K562 (cell line): ENCODE measurements around the gene FBN1. TPM values are rescaled to one million over a fixed set of nuclear protein-coding genes. Genes with fewer than 3 reads are reported as not detected.

Experiments
- ATAC-seq: fragments of 200-7000 bp; cut with Tn5 transposase; 3 replicates; pipeline ENCODE4 v1.9.1; 2020; ENCODE audit warnings: moderate library complexity
- BruUV-seq: library from RNA; stranded (reverse); fragments of 400-500 nt; replicated peaks from 2 replicates; lab custom pipeline; 2021; lab: Mats Ljungman, UMichigan
- CTCF ChIA-PET: fragments of 300-600 bp; formaldehyde crosslinking; extraction: SDS; loops from one replicate; lab custom pipeline; 2021; ENCODE audit warnings: low intra/inter-chr PET ratio; lab: Yijun Ruan, JAX
- POLR2A ChIA-PET: fragments of 300-600, 350-650 bp; sonication (Branson Sonifier 250); formaldehyde crosslinking; extraction: SDS; loops from one replicate; lab custom pipeline; 2021; ENCODE audit warnings: antibody characterized with exemption, inconsistent platforms; lab: Yijun Ruan, JAX
- DNase-seq, 4 experiments: peaks; one replicate each; pipeline versions ENCODE4 v3.0.0 to v3.0.0-alpha.2; 2011 to 2018; ENCODE audit warnings: low spot score in 3 of 4, mixed read lengths in 3 of 4; ENCODE audit errors: extremely low read depth in 1 of 4
- FAIRE-seq: peaks from 2 replicates; lab custom pipeline; 2011; peaks lifted over from hg19 to GRCh38; lab: Jason Lieb, UNC
- H2AFZ ChIP-seq: 2 replicates; pipeline ENCODE4 v1.6.0; 2011; ENCODE audit warnings: low read depth, low read length, control low read depth, inconsistent platforms
- H3K27ac ChIP-seq: fragments of 200-600 bp; 3 replicates; pipeline ENCODE4 v1.8.0; 2011; ENCODE audit warnings: low read depth, mild to moderate bottlenecking, control low read depth, inconsistent platforms, low read length, moderate library complexity, mixed read lengths; ENCODE audit errors: extremely low read depth
- H3K27me3 ChIP-seq, 2 experiments: fragments of 300-600 bp in 1 of 2; 2 replicates in 1 of 2; 3 replicates in 1 of 2; pipeline versions ENCODE4 v1.6.0 to v1.8.0; 2011; ENCODE audit warnings: inconsistent platforms in 2 of 2, low read length in 2 of 2, mild to moderate bottlenecking in 1 of 2, mixed read lengths in 1 of 2, moderate library complexity in 1 of 2; ENCODE audit not compliant: control insufficient read depth in 2 of 2, insufficient read depth in 2 of 2
- H3K36me3 ChIP-seq: fragments of 300-600 bp; 3 replicates; pipeline ENCODE4 v1.8.0; 2011; ENCODE audit warnings: mild to moderate bottlenecking, low read length, inconsistent platforms; ENCODE audit not compliant: control insufficient read depth, insufficient read depth
- H3K4me1 ChIP-seq, 2 experiments: fragments of 200-600 bp in 1 of 2; replicated peaks in 1 of 2; 2 replicates in 1 of 2; 3 replicates in 1 of 2; pipeline versions ENCODE4 v1.5.1 to v1.8.0; 2011; ENCODE audit warnings: inconsistent platforms in 2 of 2, low read length in 2 of 2, mild to moderate bottlenecking in 1 of 2, mixed read lengths in 1 of 2, moderate library complexity in 1 of 2; ENCODE audit not compliant: control insufficient read depth in 2 of 2, insufficient read depth in 2 of 2
- H3K4me2 ChIP-seq: 2 replicates; pipeline ENCODE4 v1.6.1; 2011; ENCODE audit warnings: low read length, control low read depth, inconsistent platforms, mixed read lengths; ENCODE audit not compliant: insufficient read depth
- H3K4me3 ChIP-seq: fragments of 200-600 bp; sonication (generic), shearing (Covaris generic); 2 replicates; pipeline ENCODE4 v1.5.1; 2016; ENCODE audit warnings: control low read depth, inconsistent platforms
- H3K79me2 ChIP-seq: fragments of 200-600 bp; 3 replicates; pipeline ENCODE4 v1.8.0; 2011; ENCODE audit warnings: low read length, inconsistent platforms; ENCODE audit not compliant: control insufficient read depth, insufficient read depth
- H3K9ac ChIP-seq, 2 experiments: 2 replicates each; pipeline versions ENCODE4 v1.6.0 to v1.6.1; 2011; ENCODE audit warnings: low read depth in 2 of 2, low read length in 2 of 2, control low read depth in 1 of 2, inconsistent platforms in 1 of 2, mild to moderate bottlenecking in 1 of 2, mixed read lengths in 1 of 2; ENCODE audit not compliant: insufficient read depth in 1 of 2
- H3K9me1 ChIP-seq: one replicate; pipeline ENCODE4 v1.6.0; 2011; ENCODE audit warnings: inconsistent platforms, mild to moderate bottlenecking, low read length, moderate library complexity; ENCODE audit not compliant: control insufficient read depth, insufficient read depth
- H3K9me3 ChIP-seq: replicated peaks from 2 replicates; pipeline ENCODE4 v1.5.1; 2011; ENCODE audit warnings: low read depth, low read length, inconsistent platforms; ENCODE audit not compliant: control insufficient read depth, insufficient read depth
- H4K20me1 ChIP-seq: replicated peaks from 2 replicates; pipeline ENCODE4 v1.6.1; 2011; ENCODE audit warnings: low read length, inconsistent platforms, mixed read lengths; ENCODE audit not compliant: control insufficient read depth, insufficient read depth
- JUND ChIP-seq, 2 experiments: IDR thresholded peaks; 2 replicates in 1 of 2; 3 replicates in 1 of 2; pipeline ENCODE4 v1.6.1; 2011; ENCODE audit warnings: borderline replicate concordance in 2 of 2, low read depth in 2 of 2, low read length in 2 of 2, improper control_type of control experiment in 1 of 2, missing biosample characterization in 1 of 2, missing genetic modification characterization in 1 of 2, missing genetic modification reagents in 1 of 2
- NR3C1 ChIP-seq: sonication (generic); formaldehyde crosslinking; IDR thresholded peaks from 2 replicates; pipeline ENCODE4 v1.8.1; 2022; ENCODE audit warnings: missing genetic modification reagents
- ZNF668 ChIP-seq: fragments of 250-450 bp; sonication (Bioruptor Pico); IDR thresholded peaks from 2 replicates; pipeline ENCODE4 v1.8.0; 2022; ENCODE audit warnings: mild to moderate bottlenecking, inconsistent platforms
- WGBS: fragments of 100-300 bp; shearing (Covaris generic); methylation state at CpG from one replicate; pipeline ENCODE4 v1.1.6; 2016; ENCODE audit warnings: low coverage, mixed read lengths; ENCODE audit not compliant: insufficient coverage; ENCODE audit errors: missing lambda C conversion rate; 5-methylcytosine and 5-hydroxymethylcytosine counted together
- in situ Hi-C: fragments of 300-500 bp; cut with MboI; formaldehyde crosslinking; loops from 4 replicates; pipeline ENCODE4 v1.15.0; 2018; ENCODE audit warnings: inconsistent platforms, mixed read lengths
- intact Hi-C: fragments of 100-400 bp; cut with micrococcal nuclease; formaldehyde crosslinking; loops from 2 replicates; pipeline ENCODE4 v1.14.2; 2022
- polyA plus RNA-seq, 8 experiments: library from polyadenylated mRNA; depleted of rRNA in 4 of 8; stranded (reverse) in 5 of 8; unstranded in 3 of 8; fragments of >200 nt; fragmentation: Nextera tagmentation in 2 of 8; fragmentation: Illumina TruSeq in 1 of 8; extraction: Ambion mirVana in 2 of 8; extraction: Trizol in 1 of 8; gene quantifications; 2 replicates each; pipeline versions ENCODE4 v1.2.1 to v1.2.3, GENCODE V29; 2011 to 2014; ENCODE audit warnings: inconsistent platforms in 1 of 8, missing spikeins in 1 of 8
- total RNA-seq, 7 experiments: library from RNA; depleted of rRNA in 6 of 7; stranded (reverse); fragments of >200 nt in 6 of 7; fragmentation: Illumina TruSeq in 2 of 7; extraction: Trizol in 2 of 7; gene quantifications; 2 replicates each; pipeline versions ENCODE4 v1.2.1 to v1.2.3, GENCODE V29; 2011 to 2021; ENCODE audit warnings: low replicate concordance in 1 of 7
- TF ChIP-seq, protein P1 (sequence below): fragments of 250-450 bp; sonication (Bioruptor Pico); IDR thresholded peaks from 2 replicates; pipeline ENCODE4 v1.5.0; 2020; ENCODE audit warnings: mild to moderate bottlenecking
- TF ChIP-seq, protein P2 (sequence below): fragments of 200-800 bp; sonication (Bioruptor generic); IDR thresholded peaks from 2 replicates; pipeline ENCODE4 v1.6.1; 2017; ENCODE audit warnings: missing genetic modification characterization, missing compliant biosample characterization

The FBN1 gene
- total and polyA plus RNA-seq, 9 of the 15 experiments (the other 6 are each of a cell fraction or from before 2014, with no cell fraction given), result 0.15 to 1.2 (median 0.60) TPM

DNA sequence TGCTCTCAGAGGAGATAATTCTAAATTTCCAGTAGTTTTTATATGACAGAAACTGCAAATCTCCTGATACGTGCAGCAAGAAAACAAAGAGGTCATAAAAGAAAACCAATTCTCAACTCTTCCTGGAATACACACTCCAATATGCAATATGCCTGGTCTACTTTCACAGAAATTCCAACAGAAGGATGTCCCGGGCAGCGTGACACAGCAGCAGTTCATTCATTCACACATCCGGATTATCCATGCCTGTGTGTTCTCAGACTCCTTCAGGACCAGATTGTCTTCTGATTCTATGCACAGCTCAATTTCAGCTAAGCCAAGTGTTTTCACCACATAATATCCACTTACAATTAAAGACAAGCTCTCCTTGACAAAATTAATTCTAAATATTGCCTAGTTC lies 64.3 kb downstream of the FBN1 start (continued):
- TF ChIP-seq JUND (IDR thresholded peaks at IDR 0.05; ENCODE audit: borderline replicate concordance, low read depth, low read length) (no peak), JUND (tag; IDR thresholded peaks at IDR 0.05; ENCODE audit: borderline replicate concordance, low read depth, low read length) (no peak), ZNF668 (CRISPR knock-in tag) (no peak)
- TF ChIP-seq, protein P1, sequence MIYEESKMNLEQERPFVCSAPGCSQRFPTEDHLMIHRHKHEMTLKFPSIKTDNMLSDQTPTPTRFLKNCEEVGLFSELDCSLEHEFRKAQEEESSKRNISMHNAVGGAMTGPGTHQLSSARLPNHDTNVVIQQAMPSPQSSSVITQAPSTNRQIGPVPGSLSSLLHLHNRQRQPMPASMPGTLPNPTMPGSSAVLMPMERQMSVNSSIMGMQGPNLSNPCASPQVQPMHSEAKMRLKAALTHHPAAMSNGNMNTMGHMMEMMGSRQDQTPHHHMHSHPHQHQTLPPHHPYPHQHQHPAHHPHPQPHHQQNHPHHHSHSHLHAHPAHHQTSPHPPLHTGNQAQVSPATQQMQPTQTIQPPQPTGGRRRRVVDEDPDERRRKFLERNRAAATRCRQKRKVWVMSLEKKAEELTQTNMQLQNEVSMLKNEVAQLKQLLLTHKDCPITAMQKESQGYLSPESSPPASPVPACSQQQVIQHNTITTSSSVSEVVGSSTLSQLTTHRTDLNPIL (CRISPR knock-in tag), result no peak
- TF ChIP-seq, all 486 proteins: peak for 0

DNA sequence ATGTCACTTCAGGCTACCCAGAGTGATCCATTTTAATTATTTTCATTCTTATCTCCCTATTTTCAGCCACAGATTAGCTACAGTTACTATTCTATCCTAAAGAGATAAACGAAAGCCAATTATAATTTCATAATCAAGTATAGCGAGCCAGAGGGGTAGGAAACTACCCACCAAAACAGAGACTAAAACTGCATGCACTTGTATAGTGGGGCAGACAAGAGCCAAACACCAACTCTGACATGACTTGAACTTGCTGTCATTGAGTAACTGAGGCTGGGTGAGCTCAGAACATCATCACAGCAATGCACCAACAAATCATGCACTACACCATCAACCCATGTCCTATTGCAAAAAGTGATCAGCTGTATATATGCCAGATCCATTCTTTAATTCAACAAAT lies 64.8 kb downstream of the FBN1 start:
- ATAC-seq (peak; percentile 36), FAIRE-seq (no peak), DNase-seq (no peak)
- Histone ChIP-seq H2AFZ (no peak overlapping the region), H3K9me1 (no peaks in the 10 kb centered on the region), H3K4me2 (peak overlapping the region; percentile 43; the same call in 1 of the 2 replicates), H3K9me3 (no peaks in the 10 kb centered on the region), H3K79me2 (no peaks in the 10 kb centered on the region), H3K27ac (no peak overlapping the region), H3K9ac (no peak overlapping the region), H4K20me1 (no peaks in the 10 kb centered on the region), H3K4me1 (peaks cover 0 to 20% of the 10 kb centered on the region in 2 experiments; a peak in 4 of 5 replicates), H3K36me3 (no peaks in the 10 kb centered on the region), H3K4me3 (no peak overlapping the region), H3K27me3 (no peaks in the 10 kb centered on the region)
- in situ Hi-C loops, result no loop called here
- WGBS, result 4% methylated on average over 2 of the region's 2 CpGs
- ChIA-PET POLR2A (interaction anchor here (0.6 kb wide), 2 partner anchors 176 to 1777 kb away, joined by 3 read pairs; no protein-coding TSS in a partner anchor), CTCF (interaction anchor here (0.6 kb wide), 1 partner anchor 276 kb away, joined by 3 read pairs; no protein-coding TSS in a partner anchor)
- no peak for TF ChIP-seq NR3C1 (CRISPR knock-in tag)
- TF ChIP-seq, protein P2, sequence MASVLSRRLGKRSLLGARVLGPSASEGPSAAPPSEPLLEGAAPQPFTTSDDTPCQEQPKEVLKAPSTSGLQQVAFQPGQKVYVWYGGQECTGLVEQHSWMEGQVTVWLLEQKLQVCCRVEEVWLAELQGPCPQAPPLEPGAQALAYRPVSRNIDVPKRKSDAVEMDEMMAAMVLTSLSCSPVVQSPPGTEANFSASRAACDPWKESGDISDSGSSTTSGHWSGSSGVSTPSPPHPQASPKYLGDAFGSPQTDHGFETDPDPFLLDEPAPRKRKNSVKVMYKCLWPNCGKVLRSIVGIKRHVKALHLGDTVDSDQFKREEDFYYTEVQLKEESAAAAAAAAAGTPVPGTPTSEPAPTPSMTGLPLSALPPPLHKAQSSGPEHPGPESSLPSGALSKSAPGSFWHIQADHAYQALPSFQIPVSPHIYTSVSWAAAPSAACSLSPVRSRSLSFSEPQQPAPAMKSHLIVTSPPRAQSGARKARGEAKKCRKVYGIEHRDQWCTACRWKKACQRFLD (CRISPR knock-in tag), result peak; percentile 5; the same call in 1 of the 2 replicates
- no TSS peak for BruUV-seq
- intact Hi-C loops, result no loop called here
